ENCODE results near the gene IKZF3. TPM values are rescaled to one million over a fixed set of nuclear protein-coding genes. Genes with fewer than 3 reads are reported as not detected.

Gene IKZF3
- polyA plus RNA-seq, 1 of the 3 experiments (the other 2 are of a cell fraction) = not detected

GRCh38 chr17:39872751-39873150 is 8.6 kb upstream of the IKZF3 start:
- ChIA-PET POLR2A (no interaction called here), CTCF (interaction anchor here (0.5 to 2.4 kb wide), 23 partner anchors 8 to 251 kb away, joined by 3 to 22 read pairs (median 4); partner anchors contain the start of gene PSMD3)
- H3K4me3 ChIP-seq (ENCODE audit: low read depth in 2 of 2, low read length in 1 of 2) = no peak overlapping the region
- TF ChIP-seq YY1 (IDR thresholded peaks at IDR 0.05; ENCODE audit: low read depth) (no peak), CTCF (IDR thresholded peaks at IDR 0.05) (peak; percentile 72), SMC3 (IDR thresholded peaks at IDR 0.05; ENCODE audit: low read depth, low read length) (peak; percentile 22; the same call in 1 of the 2 replicates), RAD21 (IDR thresholded peaks at IDR 0.05; ENCODE audit: low read length) (peak; percentile 58)
- H3K4me1 ChIP-seq (ENCODE audit: control insufficient read depth in 1 of 2, insufficient read depth in 2 of 2, low read depth in 1 of 2, low read length in 1 of 2) = no peaks in the 10 kb centered on the region
- H3K36me3 ChIP-seq (replicated peaks in 1 of 2; ENCODE audit: control insufficient read depth in 1 of 2, insufficient read depth in 2 of 2, low read length in 1 of 2) = no peaks in the 10 kb centered on the region
- peaks cover 40% of the 10 kb centered on the region for H3K27me3 ChIP-seq (ENCODE audit: insufficient read depth)
- no peaks in the 10 kb centered on the region for H3K79me2 ChIP-seq (ENCODE audit: insufficient read depth)
- H4K20me1 ChIP-seq (ENCODE audit: insufficient read depth) = no peaks in the 10 kb centered on the region
- H3K9me3 ChIP-seq = no peaks in the 10 kb centered on the region
- H2AFZ ChIP-seq (ENCODE audit: low read depth) = no peak overlapping the region
- no peak overlapping the region for H3K9ac ChIP-seq
- H3K27ac ChIP-seq (ENCODE audit: low read depth in 2 of 2, low read length in 1 of 2) = no peak overlapping the region
- H3F3A ChIP-seq (replicated peaks; ENCODE audit: insufficient read depth) = no peaks in the 10 kb centered on the region
- 8% methylated on average over 2 of the region's 2 CpGs for WGBS (ENCODE audit: low lambda C conversion rate)
- no peak for DNase-seq
- H3K9me2 ChIP-seq = no peaks in the 10 kb centered on the region
- H3K4me2 ChIP-seq = no peak overlapping the region

- Histone ChIP-seq H3K27ac (ENCODE audit: low read depth in 2 of 2, low read length in 1 of 2) (no peak overlapping the region), H4K20me1 (ENCODE audit: insufficient read depth) (no peaks in the 10 kb centered on the region), H3K79me2 (ENCODE audit: insufficient read depth) (no peaks in the 10 kb centered on the region), H3K9me2 (no peaks in the 10 kb centered on the region), H2AFZ (ENCODE audit: low read depth) (no peak overlapping the region), H3K4me3 (ENCODE audit: low read depth in 2 of 2, low read length in 1 of 2) (no peak overlapping the region), H3K4me2 (no peak overlapping the region), H3F3A (replicated peaks; ENCODE audit: insufficient read depth) (no peaks in the 10 kb centered on the region), H3K36me3 (replicated peaks in 1 of 2; ENCODE audit: control insufficient read depth in 1 of 2, insufficient read depth in 2 of 2, low read length in 1 of 2) (no peaks in the 10 kb centered on the region), H3K9me3 (no peaks in the 10 kb centered on the region), H3K27me3 (ENCODE audit: insufficient read depth) (peaks cover 42% of the 10 kb centered on the region), H3K4me1 (ENCODE audit: control insufficient read depth in 1 of 2, insufficient read depth in 2 of 2, low read depth in 1 of 2, low read length in 1 of 2) (no peaks in the 10 kb centered on the region), H3K9ac (no peak overlapping the region)
- WGBS (ENCODE audit: low lambda C conversion rate) = 8% methylated on average over 2 of the region's 2 CpGs
- TF ChIP-seq FOSL2 (IDR thresholded peaks at IDR 0.05; ENCODE audit: borderline replicate concordance, low read depth) (no peak), RAD21 (IDR thresholded peaks at IDR 0.05; ENCODE audit: low read length) (no peak), FOXJ3 (CRISPR knock-in tag; IDR thresholded peaks at IDR 0.05) (no peak), GABPA (IDR thresholded peaks at IDR 0.05; ENCODE audit: low read depth) (no peak), PBX3 (IDR thresholded peaks at IDR 0.05) (no peak), NFIC (IDR thresholded peaks at IDR 0.05; ENCODE audit: borderline replicate concordance) (no peak), CHD2 (IDR thresholded peaks at IDR 0.05; ENCODE audit: low read length, partially characterized antibody) (no peak), MXI1 (IDR thresholded peaks at IDR 0.05; ENCODE audit: low read depth, low read length) (no peak), YY1 (IDR thresholded peaks at IDR 0.05; ENCODE audit: low read depth) (no peak), GATA2 (CRISPR knock-in tag; IDR thresholded peaks at IDR 0.05) (no peak), SMC3 (IDR thresholded peaks at IDR 0.05; ENCODE audit: low read depth, low read length) (no peak), RXRA (IDR thresholded peaks at IDR 0.05; ENCODE audit: borderline replicate concordance, low read depth) (no peak), POLR2AphosphoS5 (IDR thresholded peaks at IDR 0.05; ENCODE audit: low read depth, low read length) (no peak), NRF1 (IDR thresholded peaks at IDR 0.05; ENCODE audit: low read depth, low read length) (no peak)
- ChIA-PET POLR2A (no interaction called here), CTCF (interaction anchor here (0.8 to 2.4 kb wide), 12 partner anchors 10 to 154 kb away, joined by 3 to 22 read pairs (median 4); partner anchors contain the start of gene PSMD3)
- no peak for DNase-seq
These were observed 7.7 kb upstream of the IKZF3 start for GRCh38 chr17:39871801-39872200.

Data from SK-N-SH (cell line).